GM18870 (cell line): ENCODE measurements around the gene PGAP3.

Source experiments
- ATAC-seq: cut with Tn5 transposase; IDR thresholded peaks from one replicate; pipeline ENCODE4 v1.9.1; 2021; ENCODE audit warnings: moderate library complexity; ENCODE audit not compliant: unreplicated experiment

Gene PGAP3

GRCh38 chr17:39660397-39661385, 27.2 kb downstream of the PGAP3 start:
- no peak for ATAC-seq

- ATAC-seq, result no peak
Measured at GRCh38 chr17:39660011-39660360, 27.9 kb downstream of the PGAP3 start.

GRCh38 chr17:39659279-39660010, 28.4 kb downstream of the PGAP3 start:
- ATAC-seq, result no peak

GRCh38 chr17:39658760-39659159, 29.1 kb downstream of the PGAP3 start:
- ATAC-seq, result no peak

- no peak for ATAC-seq
Measured at GRCh38 chr17:39658346-39658745, 29.5 kb downstream of the PGAP3 start.

- no peak for ATAC-seq
Measured at GRCh38 chr17:39655105-39655504, 32.8 kb downstream of the PGAP3 start.

GRCh38 chr17:39653662-39654331, 34.1 kb downstream of the PGAP3 start:
- no peak for ATAC-seq

- no peak for ATAC-seq
Measured at GRCh38 chr17:39653316-39653661, 34.6 kb downstream of the PGAP3 start.

GRCh38 chr17:39652587-39653315, 35.1 kb downstream of the PGAP3 start:
- no peak for ATAC-seq

- no peak for ATAC-seq
Measured at GRCh38 chr17:39651923-39652586, 35.8 kb downstream of the PGAP3 start.

- ATAC-seq, result no peak
Measured at GRCh38 chr17:39650121-39650579, 37.7 kb downstream of the PGAP3 start.

GRCh38 chr17:39648616-39649366, 39.1 kb downstream of the PGAP3 start:
- ATAC-seq, result no peak

- no peak for ATAC-seq
Measured at GRCh38 chr17:39647256-39647655, 40.6 kb downstream of the PGAP3 start.

- ATAC-seq, result no peak
Measured at GRCh38 chr17:39643271-39643670, 44.6 kb downstream of the PGAP3 start.

- ATAC-seq, result no peak
Measured at GRCh38 chr17:39642291-39643074, 45.4 kb downstream of the PGAP3 start.

GRCh38 chr17:39641883-39642282, 46.0 kb downstream of the PGAP3 start:
- no peak for ATAC-seq

GRCh38 chr17:39641097-39641496, 46.8 kb downstream of the PGAP3 start:
- ATAC-seq, result no peak

- ATAC-seq, result no peak
Measured at GRCh38 chr17:39640591-39641031, 47.2 kb downstream of the PGAP3 start.
